Ascending aorta (tissue), 2 donors: ENCODE measurements around the gene SMAP1. TPM values are rescaled to one million over a fixed set of nuclear protein-coding genes. Genes with fewer than 3 reads are reported as not detected.

Experiments used
- DNase-seq, 2 donors: peaks; one replicate each; pipeline ENCODE4 v3.0.0-alpha.2; 2019; ENCODE audit warnings: low spot score in 2 of 2
- H3K27ac ChIP-seq, 2 donors: fragments of 200-600 bp; sonication (generic); one replicate each; pipeline ENCODE4 v1.5.1; 2016 to 2017; ENCODE audit warnings: mild to moderate bottlenecking in 1 of 2
- H3K27me3 ChIP-seq: fragments of 200-600 bp; sonication (generic); one replicate; pipeline ENCODE4 v1.5.1; 2017
- H3K36me3 ChIP-seq, 2 donors: fragments of 200-600 bp; sonication (generic); one replicate each; pipeline ENCODE4 v1.5.1; 2016
- H3K4me1 ChIP-seq, 2 donors: fragments of 200-600 bp; sonication (generic); one replicate each; pipeline ENCODE4 v1.5.1; 2016 to 2017; ENCODE audit warnings: mild to moderate bottlenecking in 1 of 2
- H3K4me3 ChIP-seq, 2 donors: fragments of 200-600 bp; sonication (generic); one replicate each; pipeline ENCODE4 v1.5.1; 2016 to 2017; ENCODE audit warnings: mild to moderate bottlenecking in 1 of 2
- H3K9me3 ChIP-seq, 2 donors: fragments of 200-600 bp; sonication (generic); one replicate each; pipeline ENCODE4 v1.5.1; 2016
- CTCF ChIP-seq, 3 experiments: fragments of 200-600 bp in 2 of 3; fragments of 450-650 bp in 1 of 3; sonication (generic) in 2 of 3; IDR thresholded peaks; one replicate each; pipeline ENCODE4 v1.5.1; 2016 to 2019; ENCODE audit warnings: antibody characterized with exemption in 3 of 3, mild to moderate bottlenecking in 1 of 3, moderate library complexity in 1 of 3
- intact Hi-C: fragments of 100-400 bp; cut with DNase I; formaldehyde crosslinking; loops from one replicate; pipeline ENCODE4 v1.15.1; 2023
- total RNA-seq: library from RNA; depleted of rRNA; stranded (reverse); fragments of >200 nt; gene quantifications from one replicate; pipeline ENCODE4 v1.1.0, GENCODE V29; 2016

The SMAP1 gene
- total RNA-seq, 1 donor from 2014 or later: 13.2 TPM

GRCh38 chr6:70708448-70708847, 40.8 kb downstream of the SMAP1 start:
- intact Hi-C loops: loop anchor here (10.0 kb wide), 1 partner anchor 636 kb away; no protein-coding TSS in a partner anchor

GRCh38 chr6:70709826-70710225, 42.1 kb downstream of the SMAP1 start:
- no peaks in the 10 kb centered on the region for H3K4me1 ChIP-seq
- H3K27me3 ChIP-seq: no peaks in the 10 kb centered on the region
- H3K36me3 ChIP-seq: no peaks in the 10 kb centered on the region
- H3K4me3 ChIP-seq: no peak overlapping the region
- no peak for TF ChIP-seq CTCF (IDR thresholded peaks at IDR 0.05)
- H3K9me3 ChIP-seq: peaks cover 0 to 11% of the 10 kb centered on the region in 2 donors
- intact Hi-C loops: loop anchor here (10.0 kb wide), 1 partner anchor 635 kb away; no protein-coding TSS in a partner anchor
- H3K27ac ChIP-seq: no peak overlapping the region
- no peak for DNase-seq

More at GRCh38 chr6:70708448-70708847, 40.8 kb downstream of the SMAP1 start:
- H3K27ac ChIP-seq: no peak overlapping the region
- no peak overlapping the region for H3K4me3 ChIP-seq
- H3K27me3 ChIP-seq: no peaks in the 10 kb centered on the region
- TF ChIP-seq CTCF (IDR thresholded peaks at IDR 0.05): no peak
- no peaks in the 10 kb centered on the region for H3K9me3 ChIP-seq
- no peaks in the 10 kb centered on the region for H3K36me3 ChIP-seq
- DNase-seq: no peak
- no peaks in the 10 kb centered on the region for H3K4me1 ChIP-seq

DNA sequence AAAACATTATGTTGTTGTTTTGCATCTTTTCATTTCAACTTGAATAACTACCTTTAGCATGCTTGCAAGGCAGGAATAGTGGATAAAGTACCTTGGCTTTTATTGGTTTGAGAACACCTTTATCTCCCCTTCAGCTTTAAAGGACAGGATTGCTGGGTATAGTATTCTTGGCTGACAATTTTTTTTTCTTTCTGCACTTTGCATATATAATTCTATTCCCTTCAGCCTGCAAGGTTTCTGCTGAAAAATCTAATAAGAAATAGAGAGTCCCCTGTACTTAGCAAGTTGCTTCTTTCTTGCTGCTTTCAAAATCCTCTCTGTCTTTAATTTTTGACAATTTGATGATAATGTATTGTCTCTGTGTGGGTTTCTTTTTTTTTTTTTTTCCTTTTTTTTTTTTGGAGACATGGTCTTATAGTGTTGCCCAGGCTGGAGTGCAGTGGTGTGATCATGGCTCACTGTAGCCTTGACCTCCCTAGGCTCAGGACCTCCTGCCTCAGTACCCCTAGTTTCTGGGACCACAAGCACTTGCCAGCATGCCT, 47.1 kb downstream of the SMAP1 start:
- H3K27ac ChIP-seq: no peak overlapping the region
- DNase-seq: no peak
- no peaks in the 10 kb centered on the region for H3K36me3 ChIP-seq
- peaks cover 0 to 20% of the 10 kb centered on the region in 2 donors for H3K9me3 ChIP-seq
- intact Hi-C loops: no loop called here
- H3K4me3 ChIP-seq: no peak overlapping the region
- TF ChIP-seq CTCF (IDR thresholded peaks at IDR 0.05): no peak
- no peaks in the 10 kb centered on the region for H3K4me1 ChIP-seq
- H3K27me3 ChIP-seq: no peaks in the 10 kb centered on the region

- no peak for TF ChIP-seq CTCF (IDR thresholded peaks at IDR 0.05)
- Histone ChIP-seq H3K4me1 (no peaks in the 10 kb centered on the region), H3K4me3 (no peak overlapping the region), H3K27me3 (no peaks in the 10 kb centered on the region), H3K9me3 (peaks cover 0 to 20% of the 10 kb centered on the region in 2 donors), H3K36me3 (no peaks in the 10 kb centered on the region), H3K27ac (no peak overlapping the region)
- DNase-seq: no peak
- intact Hi-C loops: no loop called here
Observed at GRCh38 chr6:70717038-70717801, 49.5 kb downstream of the SMAP1 start.

GRCh38 chr6:70724524-70724923, 56.8 kb downstream of the SMAP1 start:
- Histone ChIP-seq H3K27ac (no peak overlapping the region), H3K27me3 (no peaks in the 10 kb centered on the region), H3K4me3 (no peak overlapping the region), H3K9me3 (no peaks in the 10 kb centered on the region), H3K4me1 (no peaks in the 10 kb centered on the region), H3K36me3 (no peaks in the 10 kb centered on the region)
- intact Hi-C loops: no loop called here
- no peak for TF ChIP-seq CTCF (IDR thresholded peaks at IDR 0.05)
- no peak for DNase-seq
